ENCODE results near the gene PAQR3.

Gene PAQR3

DNA sequence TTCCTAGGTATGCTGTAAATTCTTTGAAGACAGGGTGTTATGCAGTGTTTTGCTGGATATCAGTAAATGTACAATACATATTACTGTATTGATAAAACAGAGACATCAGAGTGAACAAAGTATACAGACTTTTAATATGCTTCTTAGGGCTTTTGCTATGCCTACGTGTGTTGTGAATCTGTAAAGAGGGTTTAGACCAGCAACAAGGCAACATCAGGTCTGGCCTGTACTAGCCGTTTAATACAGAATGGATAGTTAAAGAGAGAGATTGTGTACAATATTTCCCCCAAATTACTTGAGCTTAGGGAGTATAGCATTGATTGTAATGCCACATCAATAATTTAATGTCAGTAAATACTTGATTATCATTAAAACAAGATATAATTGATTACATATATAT is 75.2 kb downstream of the PAQR3 start:
- no peak for TF ChIP-seq ZNF8 (CRISPR knock-in tag; IDR thresholded peaks at IDR 0.05)
- ATAC-seq, result peak; percentile 30; the same call in 2 of the 3 replicates

DNA sequence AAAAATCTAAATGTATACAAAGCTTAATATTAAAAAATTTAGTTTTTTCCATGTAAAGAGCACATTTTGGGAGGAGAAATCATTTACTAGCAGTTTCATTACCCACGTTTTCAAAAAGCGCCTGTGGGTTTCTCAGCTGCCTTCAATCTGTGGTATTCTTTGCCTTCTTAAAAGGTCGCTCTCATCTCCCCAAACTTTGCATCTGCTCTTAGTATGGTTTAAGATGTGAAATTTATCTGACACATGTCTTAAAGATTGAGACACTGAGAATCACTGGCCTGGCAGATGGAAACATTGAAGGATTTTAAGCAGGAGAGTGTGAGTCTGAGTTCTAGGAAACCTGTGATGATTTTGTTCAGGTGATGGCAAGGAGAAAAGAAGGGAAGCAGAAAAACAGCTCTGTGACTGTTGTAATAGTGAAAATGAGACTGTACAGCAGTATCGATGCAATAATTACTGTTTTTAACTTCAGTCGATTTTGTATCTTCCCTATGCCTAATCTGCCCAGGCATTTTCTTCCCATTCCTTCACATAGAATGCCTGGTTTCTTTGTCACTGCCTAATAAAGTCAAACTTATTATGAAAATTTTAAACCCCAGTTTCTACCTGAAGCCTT is 75.9 kb downstream of the PAQR3 start:
- TF ChIP-seq ZC3H10 (CRISPR knock-in tag; IDR thresholded peaks at IDR 0.05), result no peak
- TF ChIP-seq ZFP30 (CRISPR knock-in tag; IDR thresholded peaks at IDR 0.05), result no peak
- TF ChIP-seq, protein P1, sequence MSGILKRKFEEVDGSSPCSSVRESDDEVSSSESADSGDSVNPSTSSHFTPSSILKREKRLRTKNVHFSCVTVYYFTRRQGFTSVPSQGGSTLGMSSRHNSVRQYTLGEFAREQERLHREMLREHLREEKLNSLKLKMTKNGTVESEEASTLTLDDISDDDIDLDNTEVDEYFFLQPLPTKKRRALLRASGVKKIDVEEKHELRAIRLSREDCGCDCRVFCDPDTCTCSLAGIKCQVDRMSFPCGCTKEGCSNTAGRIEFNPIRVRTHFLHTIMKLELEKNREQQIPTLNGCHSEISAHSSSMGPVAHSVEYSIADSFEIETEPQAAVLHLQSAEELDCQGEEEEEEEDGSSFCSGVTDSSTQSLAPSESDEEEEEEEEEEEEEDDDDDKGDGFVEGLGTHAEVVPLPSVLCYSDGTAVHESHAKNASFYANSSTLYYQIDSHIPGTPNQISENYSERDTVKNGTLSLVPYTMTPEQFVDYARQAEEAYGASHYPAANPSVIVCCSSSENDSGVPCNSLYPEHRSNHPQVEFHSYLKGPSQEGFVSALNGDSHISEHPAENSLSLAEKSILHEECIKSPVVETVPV (CRISPR knock-in tag; IDR thresholded peaks at IDR 0.05), result no peak
- TF ChIP-seq ARNTL (CRISPR knock-in tag; IDR thresholded peaks at IDR 0.05; ENCODE audit: borderline replicate concordance, low read depth), result no peak
- TF ChIP-seq ZFP3 (CRISPR knock-in tag; IDR thresholded peaks at IDR 0.05), result no peak
- no peak for TF ChIP-seq OSR1 (CRISPR knock-in tag; IDR thresholded peaks at IDR 0.05)
- TF ChIP-seq PPARA (CRISPR knock-in tag; IDR thresholded peaks at IDR 0.05; ENCODE audit: borderline replicate concordance), result no peak
- ATAC-seq, result no peak

DNA sequence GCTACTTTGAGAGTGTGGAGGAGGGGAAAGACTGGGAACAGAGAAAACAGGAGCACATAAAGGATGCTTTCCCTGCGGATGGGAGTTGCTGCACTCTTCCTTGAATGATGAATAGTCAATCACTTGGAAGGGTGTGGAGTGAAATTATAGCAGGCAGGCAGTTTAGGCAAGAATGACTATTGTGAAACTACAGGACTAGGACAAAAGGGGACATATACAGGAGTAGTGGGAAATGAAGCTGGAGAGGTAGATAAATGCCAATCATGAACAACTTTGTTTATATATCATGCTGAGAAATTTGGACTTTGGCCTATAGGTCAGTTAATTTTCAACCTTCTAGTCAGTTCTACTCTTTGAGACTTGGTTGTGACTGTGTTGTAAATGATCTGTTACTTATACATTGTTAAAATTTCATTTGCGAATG is 76.9 kb downstream of the PAQR3 start:
- ATAC-seq, result no peak
- TF ChIP-seq, protein P2, sequence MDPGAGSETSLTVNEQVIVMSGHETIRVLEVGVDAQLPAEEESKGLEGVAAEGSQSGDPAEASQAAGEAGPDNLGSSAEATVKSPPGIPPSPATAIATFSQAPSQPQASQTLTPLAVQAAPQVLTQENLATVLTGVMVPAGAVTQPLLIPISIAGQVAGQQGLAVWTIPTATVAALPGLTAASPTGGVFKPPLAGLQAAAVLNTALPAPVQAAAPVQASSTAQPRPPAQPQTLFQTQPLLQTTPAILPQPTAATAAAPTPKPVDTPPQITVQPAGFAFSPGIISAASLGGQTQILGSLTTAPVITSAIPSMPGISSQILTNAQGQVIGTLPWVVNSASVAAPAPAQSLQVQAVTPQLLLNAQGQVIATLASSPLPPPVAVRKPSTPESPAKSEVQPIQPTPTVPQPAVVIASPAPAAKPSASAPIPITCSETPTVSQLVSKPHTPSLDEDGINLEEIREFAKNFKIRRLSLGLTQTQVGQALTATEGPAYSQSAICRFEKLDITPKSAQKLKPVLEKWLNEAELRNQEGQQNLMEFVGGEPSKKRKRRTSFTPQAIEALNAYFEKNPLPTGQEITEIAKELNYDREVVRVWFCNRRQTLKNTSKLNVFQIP (CRISPR knock-in tag; IDR thresholded peaks at IDR 0.05; ENCODE audit: borderline replicate concordance, low read depth), result no peak
- TF ChIP-seq ISL1 (CRISPR knock-in tag; IDR thresholded peaks at IDR 0.05) (no peak), BACH2 (CRISPR knock-in tag; IDR thresholded peaks at IDR 0.05; ENCODE audit: borderline replicate concordance) (no peak), ZFP3 (CRISPR knock-in tag; IDR thresholded peaks at IDR 0.05) (no peak), TOX (CRISPR knock-in tag; IDR thresholded peaks at IDR 0.05; ENCODE audit: borderline replicate concordance) (no peak), ZNF565 (CRISPR knock-in tag; conservative IDR thresholded peaks at IDR 0.05; ENCODE audit: low read depth) (no peak), PPARA (CRISPR knock-in tag; IDR thresholded peaks at IDR 0.05; ENCODE audit: borderline replicate concordance) (no peak), GLIS3 (CRISPR knock-in tag; IDR thresholded peaks at IDR 0.05) (no peak)
- TF ChIP-seq, protein P3, sequence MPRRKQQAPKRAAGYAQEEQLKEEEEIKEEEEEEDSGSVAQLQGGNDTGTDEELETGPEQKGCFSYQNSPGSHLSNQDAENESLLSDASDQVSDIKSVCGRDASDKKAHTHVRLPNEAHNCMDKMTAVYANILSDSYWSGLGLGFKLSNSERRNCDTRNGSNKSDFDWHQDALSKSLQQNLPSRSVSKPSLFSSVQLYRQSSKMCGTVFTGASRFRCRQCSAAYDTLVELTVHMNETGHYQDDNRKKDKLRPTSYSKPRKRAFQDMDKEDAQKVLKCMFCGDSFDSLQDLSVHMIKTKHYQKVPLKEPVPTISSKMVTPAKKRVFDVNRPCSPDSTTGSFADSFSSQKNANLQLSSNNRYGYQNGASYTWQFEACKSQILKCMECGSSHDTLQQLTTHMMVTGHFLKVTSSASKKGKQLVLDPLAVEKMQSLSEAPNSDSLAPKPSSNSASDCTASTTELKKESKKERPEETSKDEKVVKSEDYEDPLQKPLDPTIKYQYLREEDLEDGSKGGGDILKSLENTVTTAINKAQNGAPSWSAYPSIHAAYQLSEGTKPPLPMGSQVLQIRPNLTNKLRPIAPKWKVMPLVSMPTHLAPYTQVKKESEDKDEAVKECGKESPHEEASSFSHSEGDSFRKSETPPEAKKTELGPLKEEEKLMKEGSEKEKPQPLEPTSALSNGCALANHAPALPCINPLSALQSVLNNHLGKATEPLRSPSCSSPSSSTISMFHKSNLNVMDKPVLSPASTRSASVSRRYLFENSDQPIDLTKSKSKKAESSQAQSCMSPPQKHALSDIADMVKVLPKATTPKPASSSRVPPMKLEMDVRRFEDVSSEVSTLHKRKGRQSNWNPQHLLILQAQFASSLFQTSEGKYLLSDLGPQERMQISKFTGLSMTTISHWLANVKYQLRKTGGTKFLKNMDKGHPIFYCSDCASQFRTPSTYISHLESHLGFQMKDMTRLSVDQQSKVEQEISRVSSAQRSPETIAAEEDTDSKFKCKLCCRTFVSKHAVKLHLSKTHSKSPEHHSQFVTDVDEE (CRISPR knock-in tag; IDR thresholded peaks at IDR 0.05), result no peak
- TF ChIP-seq, protein P1 (CRISPR knock-in tag; IDR thresholded peaks at IDR 0.05), result no peak
- TF ChIP-seq, protein P4, sequence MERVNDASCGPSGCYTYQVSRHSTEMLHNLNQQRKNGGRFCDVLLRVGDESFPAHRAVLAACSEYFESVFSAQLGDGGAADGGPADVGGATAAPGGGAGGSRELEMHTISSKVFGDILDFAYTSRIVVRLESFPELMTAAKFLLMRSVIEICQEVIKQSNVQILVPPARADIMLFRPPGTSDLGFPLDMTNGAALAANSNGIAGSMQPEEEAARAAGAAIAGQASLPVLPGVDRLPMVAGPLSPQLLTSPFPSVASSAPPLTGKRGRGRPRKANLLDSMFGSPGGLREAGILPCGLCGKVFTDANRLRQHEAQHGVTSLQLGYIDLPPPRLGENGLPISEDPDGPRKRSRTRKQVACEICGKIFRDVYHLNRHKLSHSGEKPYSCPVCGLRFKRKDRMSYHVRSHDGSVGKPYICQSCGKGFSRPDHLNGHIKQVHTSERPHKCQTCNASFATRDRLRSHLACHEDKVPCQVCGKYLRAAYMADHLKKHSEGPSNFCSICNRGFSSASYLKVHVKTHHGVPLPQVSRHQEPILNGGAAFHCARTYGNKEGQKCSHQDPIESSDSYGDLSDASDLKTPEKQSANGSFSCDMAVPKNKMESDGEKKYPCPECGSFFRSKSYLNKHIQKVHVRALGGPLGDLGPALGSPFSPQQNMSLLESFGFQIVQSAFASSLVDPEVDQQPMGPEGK (CRISPR knock-in tag; IDR thresholded peaks at IDR 0.05; ENCODE audit: borderline replicate concordance), result no peak

Data from SK-N-SH treated with all-trans-retinoic acid at 6 μM for 48 hours (cell line).